NCI-H1930 (cell line): ENCODE measurements around the gene AHDC1.
"Not testable (repeated sequence)": the region's sequence is repeated elsewhere in the genome, so short reads cannot be mapped to it uniquely, and the experiment has no call there.

ENCODE experiments used
- DNase-seq, 2 experiments: peaks; one replicate each; lab custom pipeline; 2025; lab: John Stamatoyannopoulos, UW

Gene AHDC1

DNA sequence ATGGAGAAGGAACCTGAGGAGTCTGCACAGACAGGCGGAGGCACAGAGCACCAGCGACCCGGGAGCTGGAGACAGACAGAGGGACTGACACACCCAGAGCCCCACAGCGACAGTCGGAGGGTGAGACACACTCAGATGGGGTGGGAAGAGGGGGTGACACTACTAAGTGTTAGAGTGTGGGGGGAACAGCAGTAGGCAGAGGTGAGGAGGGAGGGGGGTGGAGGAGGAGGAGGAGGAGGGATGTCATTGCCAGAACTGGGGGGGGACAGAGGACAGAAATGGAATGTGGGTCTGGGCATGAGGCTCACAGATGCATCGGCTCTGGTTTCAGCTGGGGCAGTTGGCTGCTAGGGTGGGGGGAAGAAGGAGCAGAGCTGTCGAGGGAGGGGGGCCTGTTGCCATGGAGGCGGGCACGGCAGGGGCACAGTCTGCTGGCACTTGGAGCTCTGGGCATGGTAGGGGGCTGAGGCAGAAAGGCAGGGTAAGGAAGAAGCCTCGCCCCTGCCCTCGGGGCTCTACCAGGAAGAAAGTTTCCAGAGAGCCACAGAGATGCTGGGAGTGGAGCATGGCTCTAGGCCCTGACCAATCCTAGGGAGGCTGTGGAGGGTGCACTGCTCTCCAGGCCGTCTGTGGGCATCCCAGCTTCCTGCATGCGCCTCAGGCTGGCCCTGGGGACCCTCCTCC is 37.3 kb downstream of the AHDC1 start:
- DNase-seq, result no peak

DNA sequence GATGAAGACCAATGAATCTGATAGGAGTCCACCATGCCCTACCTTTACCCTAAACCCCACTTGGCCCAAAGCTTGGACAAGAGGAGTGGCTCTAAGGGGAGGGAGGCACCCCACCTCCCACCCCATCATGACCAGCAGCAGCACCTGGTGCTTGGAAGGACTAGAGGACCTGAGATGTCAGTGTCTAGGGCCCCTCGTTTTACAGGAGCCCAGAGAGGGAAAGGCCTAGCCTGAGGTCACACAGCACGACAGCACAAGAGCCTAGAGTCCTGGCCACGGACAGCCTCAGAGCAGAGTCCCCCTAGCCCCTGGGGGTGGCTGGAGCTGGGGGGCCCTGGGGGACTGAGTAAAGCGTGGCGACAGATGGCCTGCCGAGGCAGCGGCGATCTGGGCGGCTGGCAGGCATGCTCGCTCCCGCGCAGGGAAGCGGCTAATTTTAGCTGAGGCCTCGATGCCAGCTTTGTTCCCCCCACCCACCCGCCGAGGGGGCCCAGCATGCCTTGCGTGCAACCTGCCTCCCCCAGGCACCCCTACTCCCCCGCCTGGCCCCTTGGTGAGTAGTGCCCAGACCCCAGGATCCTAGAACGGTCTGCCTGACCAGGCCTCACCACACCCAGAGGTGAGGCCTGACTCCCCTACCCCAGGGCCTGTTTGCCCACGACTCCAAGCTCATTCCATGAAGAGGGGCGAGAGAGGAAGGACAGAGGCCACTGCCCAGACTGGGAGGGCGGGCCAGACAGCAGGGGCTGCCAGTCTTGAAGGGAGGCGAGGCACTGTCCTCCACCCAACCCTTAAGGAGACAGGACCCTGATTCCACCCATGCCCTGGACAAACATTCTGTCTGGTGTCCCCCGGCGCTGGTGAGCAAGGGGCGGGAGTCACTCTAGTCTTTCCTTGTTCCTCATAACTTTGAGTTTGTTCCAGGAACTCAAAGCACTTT is 39.0 kb downstream of the AHDC1 start:
- no peak for DNase-seq

DNA sequence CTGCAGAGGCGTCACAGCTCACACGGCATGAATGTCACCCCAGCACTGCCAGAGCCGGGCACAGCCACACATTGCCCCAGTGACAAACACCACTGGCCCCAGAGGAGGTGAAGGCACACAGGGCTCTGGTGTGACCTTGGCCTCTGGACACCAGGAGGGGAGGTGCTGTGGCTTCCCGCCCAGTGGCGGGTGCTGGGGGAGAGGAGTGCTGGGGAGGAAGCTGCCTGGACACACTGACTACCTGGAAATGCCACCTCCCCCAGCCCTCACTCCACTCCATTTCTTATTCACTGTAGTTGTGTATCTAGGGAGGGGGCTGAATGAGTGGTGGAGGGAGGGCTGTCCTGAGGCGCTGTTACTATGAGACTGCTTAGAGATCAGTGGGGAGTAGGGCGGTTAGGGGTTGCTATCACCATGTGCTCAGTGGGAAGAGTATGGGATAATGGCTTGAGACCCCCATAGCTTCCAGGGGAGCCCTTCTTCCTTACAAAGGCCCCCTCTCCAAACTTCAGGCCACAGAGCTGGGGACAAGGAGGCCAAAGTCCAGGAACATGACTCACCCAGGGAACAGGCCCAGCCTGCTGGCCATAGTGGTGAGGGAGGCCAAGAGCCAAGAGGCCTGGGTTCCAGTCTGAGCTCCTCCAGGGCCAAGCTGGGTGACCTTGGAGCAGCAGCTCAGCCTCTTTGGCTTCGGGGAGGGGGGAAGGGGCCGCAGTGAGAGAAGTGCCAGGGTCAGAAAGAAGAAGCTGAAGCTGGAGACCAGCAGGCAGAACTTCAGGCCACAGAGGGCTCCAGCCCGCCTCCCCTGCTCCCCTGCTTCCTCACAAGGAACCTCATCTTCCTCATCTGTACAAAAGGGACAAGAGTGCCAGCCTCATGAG is 40.1 kb downstream of the AHDC1 start:
- no peak for DNase-seq

DNA sequence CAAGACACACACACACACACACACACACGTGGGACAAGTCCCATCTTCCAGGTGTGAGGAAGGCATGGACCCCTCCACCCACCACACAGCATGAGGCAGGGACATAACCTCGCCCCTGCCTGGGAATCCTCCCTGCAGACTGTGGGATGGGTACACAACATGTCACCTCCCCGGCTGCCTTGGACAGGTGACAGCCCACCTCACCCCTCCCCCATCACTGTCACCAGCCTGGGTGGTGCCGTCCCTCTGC is 40.7 kb downstream of the AHDC1 start:
- no peak for DNase-seq

DNA sequence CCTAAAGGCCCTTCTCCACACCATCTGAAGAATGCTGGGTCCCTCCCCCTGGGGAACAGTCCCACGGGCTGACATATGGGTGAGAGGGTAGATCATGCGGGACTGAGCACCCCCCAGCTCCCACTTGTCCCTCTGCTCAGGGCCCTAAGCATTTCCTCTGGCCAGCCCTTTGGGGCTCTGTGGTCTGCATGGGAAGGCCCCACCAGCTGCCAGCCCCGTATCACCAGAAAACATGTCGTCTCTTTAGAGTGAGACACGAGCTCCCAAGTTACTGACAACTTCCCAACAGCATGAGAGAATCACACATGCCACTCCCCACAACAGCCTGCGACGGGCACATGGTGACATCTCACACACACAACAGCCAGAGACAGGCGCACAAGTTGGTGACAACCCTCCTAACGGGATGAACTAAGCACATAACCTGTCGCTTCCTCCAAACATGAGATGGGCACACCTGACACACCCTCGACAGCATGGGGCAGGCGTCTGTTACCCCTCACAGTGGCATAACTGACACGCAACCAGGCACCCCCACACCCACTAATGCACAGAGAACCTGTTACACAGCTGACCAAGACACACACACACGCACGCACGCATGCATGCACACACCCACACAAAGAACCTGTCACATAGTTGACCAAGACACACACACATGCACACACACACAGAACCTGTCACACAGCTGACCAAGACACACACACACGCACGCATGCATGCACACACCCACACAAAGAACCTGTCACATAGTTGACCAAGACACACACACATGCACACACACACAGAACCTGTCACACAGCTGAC is 41.2 kb downstream of the AHDC1 start:
- DNase-seq, result no peak

DNA sequence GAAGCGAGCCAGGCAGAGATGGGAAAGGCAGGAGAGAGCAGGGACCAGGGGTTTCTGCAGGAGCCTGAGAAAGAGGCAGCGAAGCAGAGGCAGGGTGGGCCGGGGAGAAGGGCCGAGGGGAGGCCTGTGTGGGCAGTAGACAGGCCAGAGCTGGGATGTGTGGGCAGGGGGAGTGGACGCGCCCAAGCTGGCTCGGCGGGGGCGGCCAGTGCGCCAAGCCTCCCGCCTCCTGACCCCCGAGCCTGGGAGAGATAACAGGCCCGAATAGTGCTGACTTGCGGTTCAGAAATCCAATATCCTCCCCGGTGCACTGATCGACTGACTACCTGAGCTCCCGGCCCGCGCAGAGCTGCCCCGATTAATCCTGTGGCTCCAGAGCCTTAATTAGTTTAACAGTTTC is 41.9 kb downstream of the AHDC1 start:
- no peak for DNase-seq

DNA sequence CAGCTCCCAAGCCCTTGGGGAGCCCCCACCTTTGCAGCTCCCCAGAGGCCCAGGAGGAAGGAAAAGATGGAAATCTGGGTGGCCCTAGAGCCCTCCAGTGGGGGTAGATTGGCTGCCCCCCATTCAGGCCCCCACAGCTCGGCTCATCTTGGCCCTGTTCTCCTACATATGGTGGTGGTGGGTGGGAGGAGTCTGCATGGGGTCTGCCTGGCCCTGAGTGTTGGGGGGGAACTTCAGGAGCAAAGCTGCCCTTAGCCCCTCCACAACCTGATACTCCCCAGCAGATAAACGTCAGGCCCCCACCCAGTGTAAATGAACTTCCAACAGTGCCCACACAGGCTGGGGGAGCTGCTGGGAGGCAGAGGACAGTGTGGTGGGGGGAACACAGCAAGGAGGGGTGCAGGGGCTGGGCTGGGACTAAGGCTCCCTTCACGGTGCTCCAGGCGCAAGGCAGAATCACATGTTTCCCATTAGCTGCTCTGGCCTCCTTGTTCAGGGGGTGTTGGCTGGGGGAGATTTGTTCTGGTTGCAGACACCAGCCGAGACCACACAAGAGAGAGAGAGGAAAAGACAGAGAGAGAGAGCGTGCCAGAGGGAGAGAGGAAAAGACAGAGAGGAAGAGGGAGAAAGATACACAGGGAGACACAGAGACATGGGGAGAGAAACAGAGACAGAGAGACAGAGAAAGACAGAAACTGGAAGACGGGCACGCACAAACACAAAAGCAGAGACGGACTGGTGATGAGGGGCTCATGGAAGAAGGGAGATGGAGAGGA is 42.6 kb downstream of the AHDC1 start:
- DNase-seq, result no peak

DNA sequence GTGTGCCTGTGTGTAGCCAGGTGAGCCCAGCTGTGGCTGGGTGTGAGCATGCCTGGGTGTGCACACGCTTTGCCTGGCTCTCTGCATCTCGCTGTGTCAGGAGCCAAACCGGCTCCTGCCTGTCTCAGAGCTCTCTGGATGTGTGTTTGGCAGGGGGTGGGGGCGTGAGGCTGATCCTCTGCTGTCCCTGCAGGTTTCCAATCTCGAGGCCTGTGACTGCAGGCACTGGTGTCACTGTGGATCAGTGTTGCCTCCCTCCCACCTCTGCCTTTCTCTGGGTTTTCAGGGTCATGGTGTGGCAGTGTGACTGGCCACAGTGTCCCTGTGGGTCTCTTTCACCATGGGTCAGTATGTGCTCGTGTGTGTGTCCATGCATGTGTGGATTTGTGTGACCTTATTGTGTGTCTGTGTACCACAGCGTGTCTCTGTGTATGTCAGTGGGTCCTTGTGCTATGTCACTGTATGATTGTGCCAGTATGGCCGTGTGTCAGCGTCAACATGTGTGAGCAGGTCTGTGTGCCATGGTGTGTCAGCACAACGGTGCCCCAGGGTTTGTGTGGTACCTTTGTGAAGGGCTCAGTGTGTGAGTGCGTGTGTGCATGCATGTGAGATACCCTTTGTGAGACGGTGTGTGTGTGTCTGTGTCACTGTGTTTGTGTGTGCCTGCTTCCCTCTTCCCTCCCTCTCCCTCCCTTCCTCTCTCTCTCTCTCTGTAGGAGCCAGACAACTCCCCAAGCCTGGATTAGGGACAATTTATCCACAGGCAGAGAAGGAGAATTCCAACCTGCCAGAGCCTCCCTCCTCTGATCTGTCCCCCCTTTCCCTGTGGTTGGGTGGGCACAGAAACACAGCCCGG is 43.4 kb downstream of the AHDC1 start:
- no peak for DNase-seq

DNA sequence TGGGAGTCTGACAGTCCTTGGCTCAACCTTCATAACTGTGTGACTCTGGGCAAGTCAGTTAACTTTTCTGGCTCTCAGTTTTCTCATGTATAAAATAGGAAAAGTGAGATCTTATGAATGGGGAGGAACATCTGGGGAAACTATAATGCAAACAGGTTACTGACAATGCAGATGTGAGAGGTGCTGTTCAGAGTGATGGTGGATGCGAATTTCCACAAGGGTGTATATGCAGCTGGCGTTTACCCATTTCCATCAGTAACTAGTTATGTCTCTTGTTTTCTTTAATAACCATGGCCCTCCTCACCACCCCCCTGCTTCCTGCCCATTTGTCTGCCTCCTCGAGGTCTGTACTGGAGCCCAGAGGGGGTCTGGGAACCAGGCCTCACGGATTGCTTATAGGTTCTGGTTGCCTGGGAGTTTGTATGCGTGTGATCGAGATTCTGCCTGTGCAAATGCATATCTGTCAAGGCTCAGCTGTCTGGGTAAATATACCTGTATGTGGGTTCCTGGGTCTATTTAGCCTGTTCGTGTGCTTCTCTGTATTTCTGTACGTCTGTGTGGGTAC is 44.4 kb downstream of the AHDC1 start:
- DNase-seq, result no peak

DNA sequence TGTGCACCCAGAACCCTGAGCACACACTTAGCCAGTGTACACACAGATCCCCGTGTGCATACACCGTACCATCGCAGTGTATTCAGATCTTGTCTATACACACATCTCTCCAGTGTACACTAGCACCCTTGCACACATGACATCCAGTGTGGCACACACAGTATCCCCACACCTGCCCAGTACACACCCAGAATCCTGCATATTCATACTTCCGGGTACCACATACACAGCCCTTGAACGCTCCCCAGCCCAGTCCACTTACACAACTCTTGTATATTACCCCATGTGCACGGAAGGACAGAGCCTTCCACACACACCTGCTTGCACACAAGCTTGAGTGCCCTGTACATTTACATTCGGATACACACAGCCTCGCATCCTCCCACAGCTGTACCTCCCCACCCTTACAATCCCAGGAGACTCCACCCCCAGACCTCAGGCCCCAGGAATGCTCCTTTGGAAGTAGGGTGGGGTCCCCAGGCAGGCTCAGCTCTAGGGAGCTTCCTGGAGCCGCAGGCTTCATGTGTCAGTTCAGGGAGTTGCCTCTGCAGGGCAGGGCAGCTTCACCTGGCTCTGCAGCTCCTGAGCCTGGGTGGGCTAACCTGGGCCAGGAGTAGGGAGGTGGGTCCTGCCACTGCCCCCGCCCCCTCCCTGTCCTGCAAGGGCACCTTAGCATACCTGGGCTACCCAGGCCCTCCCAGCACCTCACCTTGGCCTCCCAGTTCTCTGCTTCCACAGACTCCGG is 46.2 kb downstream of the AHDC1 start:
- no peak for DNase-seq

DNA sequence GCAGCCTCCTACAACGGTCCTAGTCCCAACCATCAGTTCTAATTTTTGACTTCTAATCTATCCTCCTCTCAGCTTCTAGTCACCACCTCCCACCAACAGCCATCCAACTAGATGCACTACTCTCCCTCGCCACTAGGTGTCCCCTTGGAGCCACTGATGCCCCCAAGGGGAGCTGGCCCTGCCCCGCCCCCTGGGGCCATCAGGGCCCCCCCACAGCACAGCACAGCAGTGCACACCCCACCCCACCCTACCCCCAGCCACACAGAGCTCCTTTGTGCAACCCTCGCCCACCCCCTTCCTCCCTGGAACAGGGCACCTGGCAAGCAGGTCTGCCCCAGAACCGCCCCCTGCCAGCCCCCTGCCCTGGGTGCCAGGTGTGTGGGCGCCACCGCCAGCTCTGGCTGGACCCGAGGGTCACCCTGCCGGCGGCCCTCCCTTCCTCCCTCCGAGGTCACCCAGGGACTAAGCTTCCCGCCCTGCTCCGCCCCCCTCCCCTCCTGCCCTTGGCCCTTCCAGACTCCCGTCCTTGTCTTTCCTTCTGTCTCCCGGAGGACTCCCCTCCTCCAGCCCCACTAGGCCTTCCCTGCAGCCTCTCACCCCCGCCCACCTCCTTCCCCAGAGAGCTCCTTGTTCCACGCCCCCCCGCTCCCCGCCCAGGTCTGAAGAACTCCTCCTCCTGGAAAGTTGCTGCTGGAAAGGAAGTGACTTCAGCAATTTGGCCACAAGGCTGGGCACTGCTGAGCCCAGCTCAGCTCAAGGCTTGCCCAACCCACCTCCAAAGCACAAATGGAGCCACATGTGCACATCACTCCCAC is 47.0 kb downstream of the AHDC1 start:
- DNase-seq, result peak in 1 of 2 experiments; percentile 41

DNA sequence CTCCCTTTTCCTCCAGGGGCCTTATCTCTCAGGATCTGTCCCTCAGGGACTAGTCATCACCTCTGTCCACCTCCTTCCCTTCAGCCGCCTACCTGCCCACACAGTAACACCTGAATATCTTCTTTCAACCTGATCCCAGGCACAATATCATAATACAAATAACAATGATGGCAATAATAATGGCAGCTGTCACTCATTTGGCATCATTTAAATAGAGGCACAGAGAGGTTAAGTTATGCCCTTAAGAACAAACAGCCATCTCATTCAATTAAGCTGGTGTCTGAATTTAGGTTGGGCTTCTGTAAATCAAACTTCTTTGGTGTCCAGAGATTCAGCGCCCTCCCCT is 47.5 kb downstream of the AHDC1 start:
- no peak for DNase-seq

DNA sequence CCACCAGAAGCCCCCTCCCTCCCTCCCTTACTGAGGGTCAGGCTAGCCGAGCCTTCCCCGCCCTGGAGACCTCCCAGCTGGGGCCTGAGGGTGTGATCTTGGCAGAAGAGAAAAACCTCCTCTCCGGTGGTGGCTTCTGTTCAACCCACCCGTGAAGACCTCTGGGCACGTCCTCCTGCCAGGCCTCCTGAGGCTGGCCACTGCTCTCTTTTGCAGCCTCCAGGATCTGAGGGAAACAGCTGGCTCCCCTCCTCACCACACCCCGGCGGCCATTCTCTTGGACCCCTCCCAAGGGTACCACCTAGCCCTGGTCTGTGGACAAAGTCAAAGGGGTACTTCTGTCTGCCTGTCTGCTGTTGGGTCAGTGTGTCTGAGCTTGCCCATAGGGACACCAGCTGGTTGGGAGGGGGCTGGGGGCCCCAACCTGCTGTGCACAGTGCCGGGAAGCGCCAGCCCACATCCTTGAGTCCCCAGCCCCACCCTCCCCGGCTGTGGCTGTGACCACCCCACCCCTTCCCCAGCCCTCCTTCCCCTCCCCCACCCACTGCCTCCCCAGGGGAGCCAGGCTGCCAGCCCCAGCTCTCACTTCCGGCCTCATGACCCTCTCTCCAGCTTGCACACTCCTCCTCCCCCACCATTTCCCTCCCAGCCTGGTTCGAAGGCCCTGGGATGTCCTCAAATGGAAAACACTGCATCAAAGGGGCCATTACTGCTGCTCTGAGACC is 48.1 kb downstream of the AHDC1 start:
- no peak for DNase-seq

DNA sequence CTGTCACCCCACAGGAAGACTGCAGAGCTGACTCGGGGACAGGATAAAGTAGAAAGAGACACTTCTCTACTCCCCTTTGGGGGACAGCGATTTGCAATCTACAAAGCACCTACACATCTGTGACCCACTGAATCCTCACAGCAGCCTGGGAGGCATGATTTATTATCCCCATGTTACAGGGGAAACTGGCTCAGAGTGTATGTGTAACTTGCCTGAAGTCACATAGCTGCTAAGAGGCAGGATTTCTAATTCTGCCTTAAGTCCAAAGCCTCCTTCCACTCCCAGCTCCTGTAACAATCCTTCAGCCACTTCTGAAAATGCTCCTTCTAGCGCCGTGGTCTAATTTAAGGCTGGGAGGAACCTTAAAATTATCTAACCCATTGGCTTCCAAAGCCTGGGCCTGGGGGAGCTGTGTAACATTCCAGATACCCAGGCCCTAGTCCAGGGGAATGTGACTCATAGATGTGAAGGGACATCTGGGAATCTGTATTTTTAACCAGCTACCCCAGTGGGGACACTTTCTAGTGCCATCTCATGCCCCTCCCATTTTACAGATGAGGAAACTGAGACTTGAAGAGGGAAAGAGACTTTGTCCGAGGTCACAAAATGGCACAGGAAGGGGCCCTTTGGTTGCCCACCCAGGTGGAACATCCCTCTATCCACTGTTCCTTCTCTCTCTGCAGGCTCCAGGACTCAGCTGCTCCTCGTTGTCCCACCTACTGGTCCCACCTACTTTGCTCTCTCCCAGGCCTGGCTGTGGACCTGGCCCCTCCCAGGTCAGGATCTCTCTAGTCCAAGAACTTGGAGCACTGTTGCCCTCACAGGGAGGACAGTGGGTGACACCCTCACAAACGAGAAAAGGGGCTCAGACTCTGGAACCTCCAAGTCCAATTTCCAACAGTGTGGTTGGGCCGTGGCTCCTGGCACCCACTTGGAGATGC is 48.9 kb downstream of the AHDC1 start:
- no peak for DNase-seq

DNA sequence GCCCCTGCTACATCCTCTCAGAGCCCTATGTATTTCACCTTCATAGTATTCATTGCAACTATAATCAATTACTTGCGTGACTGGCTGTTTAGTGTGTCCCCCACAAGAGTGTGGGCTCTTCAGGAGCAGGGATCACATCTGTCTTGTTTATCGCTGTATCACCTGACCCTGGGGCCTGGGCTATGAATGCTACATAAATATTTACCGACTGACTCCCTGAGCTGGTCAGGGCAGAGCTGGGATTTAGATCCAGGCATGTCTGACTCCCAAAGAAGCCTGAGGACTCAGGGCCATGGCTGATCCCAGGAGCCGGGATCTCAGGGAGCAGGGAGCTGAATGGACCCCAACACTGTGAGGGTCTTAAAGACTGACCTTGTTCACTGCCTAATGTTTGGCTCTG is 49.7 kb downstream of the AHDC1 start:
- DNase-seq, result no peak

DNA sequence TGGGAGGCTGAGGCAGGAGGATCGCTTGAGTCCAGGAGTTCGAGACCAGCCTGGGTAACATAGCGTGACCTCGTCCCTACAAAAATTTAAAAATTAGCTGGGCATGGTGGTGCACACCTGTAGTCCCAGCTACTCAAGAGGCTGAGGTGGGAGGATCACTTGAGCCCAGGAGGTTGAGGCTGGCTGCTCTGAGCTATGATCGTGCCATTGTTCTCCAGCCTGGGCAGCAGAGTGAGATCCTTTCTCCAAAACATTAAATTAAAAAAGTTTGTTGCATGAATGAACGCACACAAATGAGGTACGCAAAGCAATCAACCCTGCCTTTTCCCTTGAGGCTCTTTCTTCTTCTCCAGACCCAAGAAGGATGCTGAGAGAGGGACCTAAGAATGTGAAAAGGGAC is 50.1 kb downstream of the AHDC1 start:
- not testable (repeated sequence) for DNase-seq
